GM23338 (cell line): Measurements from ENCODE around the gene OLFML1. TPM values are rescaled to one million over a fixed set of nuclear protein-coding genes. Genes with fewer than 3 reads are reported as not detected.

Experiments used
- ATAC-seq: fragments of 200-7000 bp; cut with Tn5 transposase; 3 replicates; pipeline ENCODE4 v1.9.1; 2020
- DNase-seq: peaks from one replicate; pipeline ENCODE4 v3.0.0-alpha.2; 2015; ENCODE audit warnings: low spot score
- H2AFZ ChIP-seq: fragments of 200-600 bp; sonication (generic); 2 replicates; pipeline ENCODE4 v1.8.0; 2016; ENCODE audit warnings: antibody characterized with exemption, mild to moderate bottlenecking, moderate library complexity
- H3F3A ChIP-seq: fragments of 200-600 bp; sonication (generic); replicated peaks from 2 replicates; pipeline ENCODE4 v1.8.0; 2017; ENCODE audit warnings: antibody characterized with exemption, mixed run types, low read depth
- H3K27ac ChIP-seq: fragments of 200-600 bp; sonication (generic); 2 replicates; pipeline ENCODE4 v1.6.1; 2016; ENCODE audit warnings: low read depth
- H3K27me3 ChIP-seq: fragments of 200-600 bp; sonication (generic); 2 replicates; pipeline ENCODE4 v1.8.0; 2016; ENCODE audit warnings: mild to moderate bottlenecking, mixed run types, moderate library complexity; ENCODE audit not compliant: insufficient read depth
- H3K36me3 ChIP-seq: fragments of 200-600 bp; sonication (generic); 2 replicates; pipeline ENCODE4 v1.8.0; 2016; ENCODE audit warnings: mild to moderate bottlenecking; ENCODE audit not compliant: insufficient read depth
- H3K4me1 ChIP-seq: fragments of 200-600 bp; sonication (generic); 2 replicates; pipeline ENCODE4 v1.8.0; 2016; ENCODE audit warnings: mild to moderate bottlenecking, moderate library complexity; ENCODE audit not compliant: insufficient read depth
- H3K4me2 ChIP-seq: fragments of 200-600 bp; sonication (generic); 2 replicates; pipeline ENCODE4 v1.7.1; 2017; ENCODE audit warnings: mixed run types
- H3K4me3 ChIP-seq: fragments of 200-600 bp; sonication (generic); 2 replicates; pipeline ENCODE4 v1.6.1; 2016; ENCODE audit warnings: mixed run types
- H3K79me2 ChIP-seq: fragments of 200-600 bp; sonication (generic); replicated peaks from 2 replicates; pipeline ENCODE4 v1.8.0; 2017; ENCODE audit warnings: mild to moderate bottlenecking; ENCODE audit not compliant: insufficient read depth
- H3K9me2 ChIP-seq: fragments of 200-600 bp; sonication (generic); 2 replicates; pipeline ENCODE4 v1.8.0; 2017; ENCODE audit not compliant: insufficient read depth
- H4K20me1 ChIP-seq: fragments of 200-600 bp; sonication (generic); replicated peaks from 2 replicates; pipeline ENCODE4 v1.8.0; 2017; ENCODE audit warnings: mild to moderate bottlenecking; ENCODE audit not compliant: insufficient read depth
- H3K27ac Mint-ChIP-seq: 2 replicates; pipeline ENCODE4 v1.8.0; 2020; ENCODE audit warnings: inconsistent platforms, mild to moderate bottlenecking, moderate library complexity, mixed read lengths
- H3K27me3 Mint-ChIP-seq: 3 replicates; pipeline ENCODE4 v1.8.0; 2022; ENCODE audit warnings: low read depth, mild to moderate bottlenecking, moderate library complexity, mixed read lengths, inconsistent platforms; ENCODE audit not compliant: insufficient read depth, poor library complexity
- H3K36me3 Mint-ChIP-seq: 3 replicates; pipeline ENCODE4 v1.8.0; 2021; ENCODE audit warnings: low read depth, mild to moderate bottlenecking, inconsistent platforms, moderate library complexity, mixed read lengths
- H3K4me1 Mint-ChIP-seq: 3 replicates; pipeline ENCODE4 v1.8.0; 2020; ENCODE audit warnings: mild to moderate bottlenecking, inconsistent platforms, mixed read lengths
- H3K4me3 Mint-ChIP-seq: 3 replicates; pipeline ENCODE4 v1.8.0; 2021; ENCODE audit warnings: moderate library complexity, mild to moderate bottlenecking, inconsistent platforms, mixed read lengths
- H3K9me3 Mint-ChIP-seq: 3 replicates; pipeline ENCODE4 v1.8.0; 2020; ENCODE audit warnings: moderate library complexity, mild to moderate bottlenecking, inconsistent platforms, mixed read lengths
- CREB1 ChIP-seq: fragments of 250-450 bp; sonication (Bioruptor Pico); IDR thresholded peaks from 2 replicates; pipeline ENCODE4 v1.5.0; 2020; ENCODE audit warnings: low read depth, mild to moderate bottlenecking, moderate library complexity
- ETS1 ChIP-seq: IDR thresholded peaks from 2 replicates; pipeline ENCODE4 v1.6.1; 2016; ENCODE audit warnings: antibody characterized with exemption
- EZH2 ChIP-seq: fragments of 200-600 bp; sonication (generic); IDR thresholded peaks from one replicate; pipeline ENCODE4 v1.8.0; 2017; ENCODE audit warnings: antibody characterized with exemption, mild to moderate bottlenecking, low read depth; ENCODE audit not compliant: unreplicated experiment
- EZH2phosphoT487 ChIP-seq: fragments of 200-600 bp; sonication (generic); IDR thresholded peaks from one replicate; pipeline ENCODE4 v1.8.1; 2018; ENCODE audit warnings: antibody characterized with exemption; ENCODE audit not compliant: unreplicated experiment
- JUNB ChIP-seq: IDR thresholded peaks from one replicate; pipeline ENCODE4 v1.6.1; 2016; ENCODE audit warnings: antibody characterized with exemption; ENCODE audit not compliant: unreplicated experiment
- NANOG ChIP-seq: IDR thresholded peaks from 2 replicates; pipeline ENCODE4 v1.6.1; 2016; ENCODE audit warnings: antibody characterized with exemption, borderline replicate concordance
- POLR2AphosphoS5 ChIP-seq: IDR thresholded peaks from 2 replicates; pipeline ENCODE4 v1.6.1; 2016; ENCODE audit warnings: antibody characterized with exemption, low read depth
- REST ChIP-seq: IDR thresholded peaks from one replicate; pipeline ENCODE4 v1.6.1; 2018; ENCODE audit warnings: antibody characterized with exemption; ENCODE audit not compliant: unreplicated experiment
- ZNF114 ChIP-seq: fragments of 250-450 bp; sonication (Bioruptor Pico); IDR thresholded peaks from 2 replicates; pipeline ENCODE4 v1.5.0; 2020; ENCODE audit warnings: mild to moderate bottlenecking, moderate library complexity
- polyA plus RNA-seq: library from polyadenylated mRNA; unstranded; fragments of >200 nt; fragmentation: Nextera tagmentation; extraction: Ambion mirVana; gene quantifications from 2 replicates; pipeline ENCODE4 v1.2.1, GENCODE V29; 2016
- total RNA-seq: library from RNA; depleted of rRNA; stranded (reverse); fragments of >200 nt; shearing (Covaris generic); gene quantifications from 2 replicates; pipeline ENCODE4 v1.2.3, GENCODE V29; 2014
- TF ChIP-seq, protein P1 (sequence below): fragments of 250-450 bp; sonication (Bioruptor Pico); IDR thresholded peaks from 2 replicates; pipeline ENCODE4 v1.5.0; 2020; ENCODE audit warnings: mild to moderate bottlenecking, moderate library complexity

Gene OLFML1
- total and polyA plus RNA-seq, 2 experiments from 2014 or later = 0.21 TPM; not detected in 1

DNA sequence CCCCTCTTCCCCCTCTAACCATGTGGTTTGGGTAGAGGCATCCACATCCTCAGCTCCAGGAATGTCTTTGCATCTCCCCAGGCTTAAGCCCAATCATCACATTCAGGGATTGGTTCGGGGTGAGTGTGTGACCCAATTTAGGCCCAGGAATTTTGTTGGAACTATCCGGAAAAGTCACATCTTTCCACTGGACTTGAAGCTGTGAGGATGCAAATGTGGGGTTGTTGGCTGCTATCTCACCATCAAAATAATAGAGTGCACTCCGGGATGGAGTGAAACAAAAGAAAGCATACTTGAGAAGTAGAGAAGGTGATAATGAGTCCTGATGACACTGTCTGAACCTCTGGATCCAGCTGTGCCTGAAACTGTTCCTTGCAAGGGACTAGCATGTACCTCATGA is 33.8 kb upstream of the OLFML1 start:
- Mint-ChIP-seq H3K9me3 (peaks cover 3% of the 10 kb centered on the region; the same call in 1 of the 3 replicates), H3K4me3 (no peak overlapping the region), H3K36me3 (no peaks in the 10 kb centered on the region), H3K27ac (peak overlapping the region; percentile 36; the same call in 1 of the 2 replicates), H3K4me1 (peaks cover 15% of the 10 kb centered on the region), H3K27me3 (peaks cover 8% of the 10 kb centered on the region)
- DNase-seq (no peak), ATAC-seq (no peak)
- peaks cover 8% of the 10 kb centered on the region for H3K4me1 ChIP-seq
- no peaks in the 10 kb centered on the region for H3K36me3 ChIP-seq
- no peaks in the 10 kb centered on the region for H3F3A ChIP-seq
- no peak overlapping the region; the same call in 1 of the 2 replicates for H2AFZ ChIP-seq
- no peaks in the 10 kb centered on the region for H4K20me1 ChIP-seq
- H3K27ac ChIP-seq = no peak overlapping the region
- no peak overlapping the region for H3K4me3 ChIP-seq
- H3K79me2 ChIP-seq = no peaks in the 10 kb centered on the region
- H3K4me2 ChIP-seq = no peak overlapping the region
- no peaks in the 10 kb centered on the region for H3K9me2 ChIP-seq
- no peak for TF ChIP-seq ZNF114 (CRISPR knock-in tag)
- TF ChIP-seq CREB1 (CRISPR knock-in tag) = no peak
- TF ChIP-seq NANOG = no peak
- TF ChIP-seq, protein P1, sequence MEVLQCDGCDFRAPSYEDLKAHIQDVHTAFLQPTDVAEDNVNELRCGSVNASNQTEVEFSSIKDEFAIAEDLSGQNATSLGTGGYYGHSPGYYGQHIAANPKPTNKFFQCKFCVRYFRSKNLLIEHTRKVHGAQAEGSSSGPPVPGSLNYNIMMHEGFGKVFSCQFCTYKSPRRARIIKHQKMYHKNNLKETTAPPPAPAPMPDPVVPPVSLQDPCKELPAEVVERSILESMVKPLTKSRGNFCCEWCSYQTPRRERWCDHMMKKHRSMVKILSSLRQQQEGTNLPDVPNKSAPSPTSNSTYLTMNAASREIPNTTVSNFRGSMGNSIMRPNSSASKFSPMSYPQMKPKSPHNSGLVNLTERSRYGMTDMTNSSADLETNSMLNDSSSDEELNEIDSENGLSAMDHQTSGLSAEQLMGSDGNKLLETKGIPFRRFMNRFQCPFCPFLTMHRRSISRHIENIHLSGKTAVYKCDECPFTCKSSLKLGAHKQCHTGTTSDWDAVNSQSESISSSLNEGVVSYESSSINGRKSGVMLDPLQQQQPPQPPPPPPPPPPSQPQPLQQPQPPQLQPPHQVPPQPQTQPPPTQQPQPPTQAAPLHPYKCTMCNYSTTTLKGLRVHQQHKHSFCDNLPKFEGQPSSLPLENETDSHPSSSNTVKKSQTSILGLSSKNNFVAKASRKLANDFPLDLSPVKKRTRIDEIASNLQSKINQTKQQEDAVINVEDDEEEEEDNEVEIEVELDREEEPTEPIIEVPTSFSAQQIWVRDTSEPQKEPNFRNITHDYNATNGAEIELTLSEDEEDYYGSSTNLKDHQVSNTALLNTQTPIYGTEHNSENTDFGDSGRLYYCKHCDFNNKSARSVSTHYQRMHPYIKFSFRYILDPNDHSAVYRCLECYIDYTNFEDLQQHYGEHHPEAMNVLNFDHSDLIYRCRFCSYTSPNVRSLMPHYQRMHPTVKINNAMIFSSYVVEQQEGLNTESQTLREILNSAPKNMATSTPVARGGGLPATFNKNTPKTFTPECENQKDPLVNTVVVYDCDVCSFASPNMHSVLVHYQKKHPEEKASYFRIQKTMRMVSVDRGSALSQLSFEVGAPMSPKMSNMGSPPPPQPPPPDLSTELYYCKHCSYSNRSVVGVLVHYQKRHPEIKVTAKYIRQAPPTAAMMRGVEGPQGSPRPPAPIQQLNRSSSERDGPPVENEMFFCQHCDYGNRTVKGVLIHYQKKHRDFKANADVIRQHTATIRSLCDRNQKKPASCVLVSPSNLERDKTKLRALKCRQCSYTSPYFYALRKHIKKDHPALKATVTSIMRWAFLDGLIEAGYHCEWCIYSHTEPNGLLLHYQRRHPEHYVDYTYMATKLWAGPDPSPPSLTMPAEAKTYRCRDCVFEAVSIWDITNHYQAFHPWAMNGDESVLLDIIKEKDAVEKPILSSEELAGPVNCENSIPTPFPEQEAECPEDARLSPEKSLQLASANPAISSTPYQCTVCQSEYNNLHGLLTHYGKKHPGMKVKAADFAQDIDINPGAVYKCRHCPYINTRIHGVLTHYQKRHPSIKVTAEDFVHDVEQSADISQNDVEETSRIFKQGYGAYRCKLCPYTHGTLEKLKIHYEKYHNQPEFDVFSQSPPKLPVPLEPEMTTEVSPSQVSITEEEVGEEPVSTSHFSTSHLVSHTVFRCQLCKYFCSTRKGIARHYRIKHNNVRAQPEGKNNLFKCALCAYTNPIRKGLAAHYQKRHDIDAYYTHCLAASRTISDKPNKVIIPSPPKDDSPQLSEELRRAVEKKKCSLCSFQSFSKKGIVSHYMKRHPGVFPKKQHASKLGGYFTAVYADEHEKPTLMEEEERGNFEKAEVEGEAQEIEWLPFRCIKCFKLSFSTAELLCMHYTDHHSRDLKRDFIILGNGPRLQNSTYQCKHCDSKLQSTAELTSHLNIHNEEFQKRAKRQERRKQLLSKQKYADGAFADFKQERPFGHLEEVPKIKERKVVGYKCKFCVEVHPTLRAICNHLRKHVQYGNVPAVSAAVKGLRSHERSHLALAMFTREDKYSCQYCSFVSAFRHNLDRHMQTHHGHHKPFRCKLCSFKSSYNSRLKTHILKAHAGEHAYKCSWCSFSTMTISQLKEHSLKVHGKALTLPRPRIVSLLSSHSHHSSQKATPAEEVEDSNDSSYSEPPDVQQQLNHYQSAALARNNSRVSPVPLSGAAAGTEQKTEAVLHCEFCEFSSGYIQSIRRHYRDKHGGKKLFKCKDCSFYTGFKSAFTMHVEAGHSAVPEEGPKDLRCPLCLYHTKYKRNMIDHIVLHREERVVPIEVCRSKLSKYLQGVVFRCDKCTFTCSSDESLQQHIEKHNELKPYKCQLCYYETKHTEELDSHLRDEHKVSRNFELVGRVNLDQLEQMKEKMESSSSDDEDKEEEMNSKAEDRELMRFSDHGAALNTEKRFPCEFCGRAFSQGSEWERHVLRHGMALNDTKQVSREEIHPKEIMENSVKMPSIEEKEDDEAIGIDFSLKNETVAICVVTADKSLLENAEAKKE (CRISPR knock-in tag) = no peak
- TF ChIP-seq ETS1 = no peak
- TF ChIP-seq REST = no peak
- TF ChIP-seq EZH2phosphoT487 = no peak
- TF ChIP-seq EZH2 = no peak
- TF ChIP-seq JUNB = no peak
- no peak for TF ChIP-seq POLR2AphosphoS5
- H3K27me3 ChIP-seq = no peaks in the 10 kb centered on the region
